Loucy (cell line): Measurements from ENCODE around the gene MEGF6.

ENCODE experiments used
- H2AFZ ChIP-seq: fragments of 200-600 bp; sonication (generic); 2 replicates; pipeline ENCODE4 v1.6.0; 2016; ENCODE audit warnings: antibody characterized with exemption, mild to moderate bottlenecking, low read length, moderate library complexity
- H3F3A ChIP-seq: fragments of 200-600 bp; 2 replicates; pipeline ENCODE4 v1.6.0; 2016; ENCODE audit warnings: antibody characterized with exemption, low read depth, mild to moderate bottlenecking
- H3K27me3 ChIP-seq: fragments of 200-600 bp; sonication (generic); 2 replicates; pipeline ENCODE4 v1.6.1; 2014; ENCODE audit warnings: low read length, mild to moderate bottlenecking; ENCODE audit not compliant: insufficient read depth, poor library complexity, severe bottlenecking
- H3K36me3 ChIP-seq: fragments of 200-600 bp; sonication (generic); 2 replicates; pipeline ENCODE4 v1.6.1; 2016; ENCODE audit warnings: low read length; ENCODE audit not compliant: insufficient read depth
- H3K4me1 ChIP-seq: fragments of 200-600 bp; sonication (generic); 2 replicates; pipeline ENCODE4 v1.5.1; 2014; ENCODE audit warnings: low read length, mild to moderate bottlenecking; ENCODE audit not compliant: insufficient read depth, poor library complexity, severe bottlenecking
- H3K4me2 ChIP-seq: fragments of 200-600 bp; sonication (generic); 2 replicates; pipeline ENCODE4 v1.6.0; 2014; ENCODE audit warnings: antibody characterized with exemption, low read length, low read depth, mild to moderate bottlenecking; ENCODE audit not compliant: poor library complexity, severe bottlenecking
- H3K4me3 ChIP-seq: fragments of 200-600 bp; sonication (generic); 2 replicates; pipeline ENCODE4 v1.5.1; 2014; ENCODE audit warnings: low read length, mild to moderate bottlenecking, mixed read lengths; ENCODE audit not compliant: poor library complexity, severe bottlenecking
- H3K79me2 ChIP-seq: fragments of 200-600 bp; sonication (generic); 2 replicates; pipeline ENCODE4 v1.6.1; 2014; ENCODE audit warnings: low read length; ENCODE audit not compliant: insufficient read depth
- H3K9ac ChIP-seq: fragments of 200-600 bp; sonication (generic); 2 replicates; pipeline ENCODE4 v1.6.0; 2014; ENCODE audit warnings: mild to moderate bottlenecking, low read depth, low read length, moderate library complexity; ENCODE audit not compliant: poor library complexity, severe bottlenecking
- H3K9me2 ChIP-seq: fragments of 200-600 bp; sonication (generic); replicated peaks from 2 replicates; pipeline ENCODE4 v1.6.1; 2016; ENCODE audit warnings: low read depth, low read length, mixed read lengths
- H3K9me3 ChIP-seq: fragments of 200-600 bp; sonication (generic); 2 replicates; pipeline ENCODE4 v1.6.1; 2014; ENCODE audit warnings: mild to moderate bottlenecking, antibody characterized with exemption, low read length, low read depth; ENCODE audit not compliant: insufficient read depth
- H4K20me1 ChIP-seq: fragments of 200-600 bp; sonication (generic); 2 replicates; pipeline ENCODE4 v1.6.0; 2014; ENCODE audit warnings: antibody characterized with exemption, low read length, mild to moderate bottlenecking; ENCODE audit not compliant: insufficient read depth, poor library complexity, severe bottlenecking
- CTCF ChIP-seq: fragments of 200-600 bp; sonication (generic); conservative IDR thresholded peaks from 2 replicates; pipeline ENCODE4 v1.5.1; 2014; ENCODE audit warnings: mild to moderate bottlenecking, antibody characterized with exemption, low read length
- EZH2phosphoT487 ChIP-seq: fragments of 200-600 bp; IDR thresholded peaks from 2 replicates; pipeline ENCODE4 v1.6.1; 2018; ENCODE audit warnings: antibody characterized with exemption, mild to moderate bottlenecking, moderate library complexity, borderline replicate concordance

Gene MEGF6

GRCh38 chr1:3455670-3456448 lies 155.4 kb downstream of the MEGF6 start:
- Histone ChIP-seq H3K79me2 (no peaks in the 10 kb centered on the region), H3K4me3 (no peak overlapping the region), H3K9me3 (no peaks in the 10 kb centered on the region), H3K36me3 (no peaks in the 10 kb centered on the region), H3F3A (no peaks in the 10 kb centered on the region), H3K4me1 (peaks cover 17% of the 10 kb centered on the region), H3K27me3 (no peaks in the 10 kb centered on the region), H2AFZ (no peak overlapping the region), H3K4me2 (no peak overlapping the region), H3K9me2 (no peaks in the 10 kb centered on the region), H4K20me1 (no peaks in the 10 kb centered on the region), H3K9ac (no peak overlapping the region)
- TF ChIP-seq EZH2phosphoT487 (no peak), CTCF (no peak)

- Histone ChIP-seq H3K36me3 (no peaks in the 10 kb centered on the region), H3K4me3 (peak overlapping the region; percentile 75)
Observed at GRCh38 chr1:3454811-3455618, 156.3 kb downstream of the MEGF6 start.

More at GRCh38 chr1:3454811-3455618, 156.3 kb downstream of the MEGF6 start:
- H3F3A ChIP-seq, result no peaks in the 10 kb centered on the region
- no peaks in the 10 kb centered on the region for H3K79me2 ChIP-seq
- peak overlapping the region; percentile 53 for H3K9ac ChIP-seq
- no peaks in the 10 kb centered on the region for H4K20me1 ChIP-seq
- peaks cover 17% of the 10 kb centered on the region for H3K4me1 ChIP-seq
- no peak for TF ChIP-seq EZH2phosphoT487
- TF ChIP-seq CTCF, result no peak
- no peaks in the 10 kb centered on the region for H3K9me2 ChIP-seq
- H3K9me3 ChIP-seq, result no peaks in the 10 kb centered on the region
- H2AFZ ChIP-seq, result peak overlapping the region; percentile 71; the same call in 1 of the 2 replicates
- H3K4me2 ChIP-seq, result peak overlapping the region; percentile 74
- no peaks in the 10 kb centered on the region for H3K27me3 ChIP-seq
